Measurements from ENCODE around the gene TMED6.

DNA sequence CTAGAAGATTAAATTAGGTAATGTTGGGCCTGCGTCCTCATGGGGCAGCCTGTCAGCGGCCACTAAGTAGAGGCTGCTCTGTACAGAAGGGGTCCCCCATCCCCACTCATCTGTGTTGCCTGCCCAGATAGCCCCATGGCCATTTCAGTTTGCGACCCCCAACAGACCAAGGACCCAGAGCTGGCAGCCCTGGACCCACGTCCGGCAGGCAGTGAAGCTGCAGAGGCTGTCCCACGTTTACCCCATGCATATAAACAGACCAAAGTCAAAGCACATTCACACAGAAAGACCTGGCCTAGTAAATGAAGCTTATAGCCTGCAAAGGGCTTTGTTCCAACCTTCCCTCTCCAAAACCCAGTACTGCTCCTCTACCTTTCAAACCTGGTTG is 25.8 kb downstream of the TMED6 start:
- TF ChIP-seq EGR1 (IDR thresholded peaks at IDR 0.05) = no peak
- TF ChIP-seq, protein P1, sequence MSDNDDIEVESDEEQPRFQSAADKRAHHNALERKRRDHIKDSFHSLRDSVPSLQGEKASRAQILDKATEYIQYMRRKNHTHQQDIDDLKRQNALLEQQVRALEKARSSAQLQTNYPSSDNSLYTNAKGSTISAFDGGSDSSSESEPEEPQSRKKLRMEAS (IDR thresholded peaks at IDR 0.05) = no peak
